GOT3 (cell line): ENCODE data around the gene ABL1.

Source experiments
- DNase-seq: peaks from one replicate; lab custom pipeline; 2025; ENCODE audit warnings: mixed read lengths; lab: John Stamatoyannopoulos, UW

ABL1 gene

GRCh38 chr9:130918101-130918825 lies 83.2 kb downstream of the ABL1 start:
- DNase-seq: no peak

- no peak for DNase-seq
Measured at GRCh38 chr9:130918826-130919558, 83.9 kb downstream of the ABL1 start.

- no peak for DNase-seq
Measured at GRCh38 chr9:130919559-130920145, 84.6 kb downstream of the ABL1 start.

GRCh38 chr9:130920233-130920632 lies 85.2 kb downstream of the ABL1 start:
- DNase-seq: no peak

GRCh38 chr9:130920762-130921299 lies 85.8 kb downstream of the ABL1 start:
- DNase-seq: no peak

DNA sequence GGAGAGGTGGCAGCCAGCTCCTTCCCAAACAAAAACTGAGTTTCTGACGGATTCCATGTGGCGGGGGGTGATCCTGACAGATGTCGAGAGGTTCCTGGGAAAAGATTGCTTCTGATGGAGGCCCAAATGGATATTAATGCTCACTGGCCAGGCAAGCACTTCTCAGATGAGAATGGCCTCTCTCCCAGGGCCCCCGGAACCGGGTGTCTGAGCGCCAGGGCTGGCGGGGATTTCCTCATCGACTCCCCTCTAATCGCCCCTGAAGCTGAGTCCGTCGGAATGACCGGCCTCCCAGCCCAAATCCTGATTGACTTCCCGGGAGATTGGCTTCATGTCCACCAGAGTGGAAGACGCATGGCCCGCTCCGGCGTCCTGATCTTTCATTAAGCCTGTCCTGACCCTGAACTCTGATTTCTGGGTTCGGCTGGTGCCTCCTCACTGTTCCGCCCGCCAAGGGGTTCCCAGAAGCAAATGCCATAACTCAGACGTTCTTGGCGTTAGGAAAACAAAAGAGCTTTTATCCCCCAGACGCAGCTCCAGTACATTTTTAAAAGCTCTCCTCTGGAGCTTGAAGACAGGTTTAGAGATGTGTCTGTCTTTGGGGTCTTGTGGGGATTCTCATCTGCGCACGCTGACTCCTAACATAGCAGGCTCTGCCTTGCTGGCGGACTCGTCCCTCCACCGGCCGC lies 86.4 kb downstream of the ABL1 start:
- no peak for DNase-seq

- DNase-seq: no peak
Measured at GRCh38 chr9:130921989-130922892, 87.2 kb downstream of the ABL1 start.

DNA sequence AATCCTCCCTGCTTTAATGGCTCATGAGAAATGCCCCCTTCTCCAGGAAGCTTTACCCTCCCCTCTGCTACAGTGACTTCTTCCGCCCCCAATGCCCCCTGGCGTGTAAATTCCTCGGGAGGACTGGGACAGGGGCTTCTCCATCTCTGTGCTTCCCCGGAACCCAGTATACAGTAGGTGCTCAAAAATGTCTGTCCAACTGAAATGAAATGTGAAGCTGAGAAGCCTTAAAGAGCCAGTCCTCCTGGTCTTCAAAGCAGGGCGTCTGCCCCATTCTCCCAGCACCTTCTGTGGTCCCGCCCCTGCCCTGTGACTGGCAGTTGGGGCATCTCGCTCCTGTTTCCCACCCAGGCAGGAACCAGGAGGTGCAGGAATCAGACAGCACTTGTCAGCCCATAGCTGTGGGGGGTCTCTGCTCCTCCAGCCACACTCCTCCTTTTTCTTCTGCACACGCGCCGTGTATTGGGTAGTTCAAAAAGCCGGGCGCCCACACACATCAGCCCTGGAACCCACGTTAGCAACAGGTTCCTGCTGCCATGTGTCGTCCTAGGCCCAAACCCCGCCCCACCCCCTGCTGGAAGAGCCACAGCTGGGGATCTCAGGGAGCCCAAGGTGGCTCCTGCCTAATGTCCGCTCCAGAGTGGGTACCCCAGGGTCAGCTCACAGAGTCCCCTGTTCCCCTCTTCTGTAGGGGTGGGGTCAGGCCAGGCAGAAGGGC lies 88.0 kb downstream of the ABL1 start:
- no peak for DNase-seq

DNA sequence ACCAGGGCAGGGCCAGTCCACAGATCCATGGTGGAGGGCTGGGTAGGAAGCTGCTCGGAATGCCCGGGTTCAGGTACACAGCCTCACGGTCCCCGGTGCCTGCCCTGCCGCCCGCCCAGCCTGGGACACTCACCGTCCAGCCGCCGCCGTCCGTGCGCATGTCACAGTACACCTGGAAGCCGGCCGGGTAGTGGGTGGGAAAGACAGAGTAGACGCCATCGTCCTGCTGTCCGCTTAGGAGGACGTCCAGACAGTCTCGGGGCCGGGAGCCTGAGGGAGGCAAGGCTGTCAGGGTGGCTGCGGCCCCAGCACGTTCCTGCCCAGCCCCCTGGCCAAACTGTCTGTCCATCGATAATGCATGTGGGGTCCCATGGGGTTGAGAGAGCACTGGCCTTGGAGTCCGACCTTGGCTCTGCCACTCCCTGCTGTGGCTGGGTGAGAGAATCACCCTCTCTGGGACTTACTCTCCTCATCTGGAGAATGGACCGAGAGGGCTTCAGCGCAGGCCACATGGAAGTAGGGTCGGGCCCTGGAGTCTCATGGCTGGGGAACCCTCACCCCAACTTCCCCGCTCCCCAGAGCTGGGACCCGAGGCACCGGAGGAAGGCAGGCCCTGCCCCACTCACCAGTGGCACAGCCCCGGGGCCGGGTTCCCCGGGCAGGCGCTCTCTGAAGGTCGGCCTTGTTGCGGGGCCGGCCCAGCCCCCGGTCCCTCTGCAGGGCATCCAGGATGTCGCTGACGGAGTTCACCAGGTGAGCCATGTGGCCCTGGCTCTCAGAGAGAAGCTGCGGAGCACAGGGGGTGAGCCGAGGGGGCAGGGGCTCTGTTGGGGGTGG lies 88.8 kb downstream of the ABL1 start:
- no peak for DNase-seq

- DNase-seq: no peak
Measured at GRCh38 chr9:130924448-130924788, 89.4 kb downstream of the ABL1 start.

DNA sequence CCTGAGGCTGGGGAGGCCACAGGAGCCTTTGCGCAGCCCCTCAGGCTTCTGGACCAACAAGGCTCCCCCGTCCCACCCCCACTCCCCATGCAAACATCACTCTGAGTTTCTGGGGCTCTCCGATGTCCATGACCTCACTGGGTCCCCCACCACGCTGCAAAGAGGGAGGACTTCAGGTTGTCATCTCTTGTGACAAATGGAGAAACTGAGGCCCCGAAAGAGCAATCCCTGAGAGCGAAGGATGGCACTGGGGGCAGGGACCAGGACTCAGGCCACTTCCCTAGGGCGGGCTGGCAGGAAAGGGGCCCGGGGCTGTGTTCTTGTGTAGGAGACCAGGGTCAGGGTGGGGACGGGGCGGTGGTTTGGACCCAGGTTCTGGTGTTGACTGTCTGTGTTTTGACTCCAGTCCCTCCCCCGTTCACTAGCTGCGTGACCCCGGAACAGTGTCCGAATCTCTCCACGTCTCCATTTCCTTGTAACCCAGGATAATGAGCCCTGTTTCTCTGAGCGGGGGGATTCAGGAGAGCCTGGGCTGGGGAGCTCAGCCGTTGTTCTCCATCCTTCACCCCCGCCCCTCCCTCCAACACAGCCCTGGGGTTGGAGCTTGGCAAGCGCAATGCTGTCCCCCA lies 90.1 kb downstream of the ABL1 start:
- no peak for DNase-seq

DNA sequence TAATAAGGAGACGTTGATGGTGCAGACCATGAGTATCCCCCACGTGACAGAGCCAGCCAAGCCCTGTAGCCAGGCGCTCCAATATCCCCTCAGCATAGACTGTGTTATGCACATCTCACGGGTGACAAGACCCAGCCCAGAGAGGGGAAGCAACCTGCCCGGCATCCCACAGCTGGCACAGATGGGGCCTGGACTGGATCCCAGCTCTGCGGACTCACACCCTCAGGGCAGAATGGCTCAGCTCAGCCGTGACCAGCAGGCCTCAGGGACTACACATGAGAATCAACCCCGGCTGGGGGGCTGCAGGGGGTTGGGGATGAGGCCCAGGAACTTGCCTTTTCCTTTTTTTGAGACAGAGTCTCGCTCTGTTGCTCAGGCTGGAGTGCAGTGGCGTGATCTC lies 92.3 kb downstream of the ABL1 start:
- no peak for DNase-seq

- DNase-seq: no peak
Measured at GRCh38 chr9:130927995-130928900, 93.2 kb downstream of the ABL1 start.

DNA sequence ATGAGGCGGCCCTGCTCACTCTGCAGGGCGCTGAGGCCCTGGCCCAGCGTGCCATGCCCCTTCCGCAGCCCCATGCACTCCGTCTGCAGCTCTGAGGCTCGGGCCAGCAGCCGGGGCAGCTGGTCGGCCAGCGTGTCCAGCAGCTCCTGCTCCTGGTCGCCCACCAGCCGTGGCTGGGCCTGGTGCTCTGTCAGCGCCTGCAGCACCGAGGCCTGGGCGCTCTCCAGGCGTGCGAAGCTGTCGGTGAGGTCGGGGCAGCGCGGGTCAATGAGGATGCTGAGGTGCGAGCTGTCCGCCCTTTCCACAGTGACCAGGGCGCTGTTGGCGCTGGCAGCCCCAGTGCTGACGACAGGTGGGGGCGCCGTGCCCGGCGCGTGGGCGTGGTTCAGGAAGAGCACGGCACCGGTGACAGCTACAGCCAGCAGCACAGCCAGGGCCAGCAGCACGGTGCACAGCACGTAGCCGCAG lies 94.6 kb downstream of the ABL1 start:
- DNase-seq: no peak

DNA sequence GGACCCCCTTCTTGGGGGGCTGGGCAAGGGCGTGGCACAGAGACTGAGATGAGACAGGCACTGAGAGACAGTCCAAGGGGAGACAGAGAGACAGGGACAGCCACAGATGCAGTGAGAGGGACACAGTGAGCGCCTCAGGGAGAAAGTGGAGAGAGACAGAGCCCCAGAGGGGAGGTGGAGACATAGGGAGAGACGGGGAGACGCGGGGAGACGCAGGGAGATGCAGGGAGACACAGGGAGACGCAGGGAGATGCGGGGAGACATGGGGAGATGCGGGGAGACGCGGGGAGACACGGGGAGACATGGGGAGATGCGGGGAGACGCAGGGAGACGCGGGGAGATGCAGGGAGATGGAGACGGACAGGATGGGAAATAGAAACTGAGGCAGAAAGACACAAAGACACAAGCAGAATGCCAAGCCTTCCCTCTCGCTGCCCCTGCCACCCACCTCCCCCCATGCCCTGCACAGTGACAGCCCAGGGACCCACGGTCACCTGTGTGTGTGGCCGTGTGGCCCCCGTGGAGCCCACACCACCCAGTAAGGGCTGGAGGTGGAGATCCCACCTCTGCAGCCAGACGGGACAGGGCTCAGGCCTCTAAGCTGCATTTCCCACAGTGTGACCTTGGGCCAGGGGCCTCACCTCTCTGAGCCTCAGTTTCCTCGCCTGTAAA lies 95.2 kb downstream of the ABL1 start:
- DNase-seq: no peak

DNA sequence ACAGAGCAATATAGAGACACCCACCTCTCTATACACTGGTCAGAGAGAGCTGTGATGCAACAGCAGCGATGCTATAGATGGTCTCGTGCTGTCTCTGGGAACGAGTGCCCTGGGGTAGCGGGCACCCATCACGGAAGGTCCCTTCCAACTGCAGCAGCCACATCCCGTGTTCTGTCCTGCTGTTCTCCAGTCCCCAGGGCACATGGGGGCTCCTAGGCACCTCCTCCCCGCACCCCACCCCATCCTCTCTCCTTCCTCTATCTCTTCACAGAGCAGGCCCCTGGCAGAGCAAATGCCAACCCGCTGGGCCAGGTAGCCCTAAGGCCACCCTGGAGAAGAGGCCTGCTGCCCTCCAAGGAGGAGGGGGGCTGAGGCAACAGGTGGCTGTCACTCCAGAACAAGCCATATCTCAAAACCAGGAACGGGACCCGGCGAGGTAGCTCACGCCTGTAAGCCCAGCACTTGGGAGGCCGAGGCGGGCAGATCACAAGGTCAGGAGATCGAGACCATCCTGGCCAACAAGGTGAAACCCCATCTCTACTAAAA lies 95.8 kb downstream of the ABL1 start:
- no peak for DNase-seq

- no peak for DNase-seq
Measured at GRCh38 chr9:130931508-130932254, 96.6 kb downstream of the ABL1 start.
